Raji (cell line): Measurements from ENCODE around the gene KDM4C.

ENCODE experiments used
- POLR2A ChIP-seq: IDR thresholded peaks from 2 replicates; pipeline ENCODE4 v1.6.1; 2011; ENCODE audit warnings: low read depth, low read length, control low read depth; ENCODE audit not compliant: insufficient read depth

The KDM4C gene

DNA sequence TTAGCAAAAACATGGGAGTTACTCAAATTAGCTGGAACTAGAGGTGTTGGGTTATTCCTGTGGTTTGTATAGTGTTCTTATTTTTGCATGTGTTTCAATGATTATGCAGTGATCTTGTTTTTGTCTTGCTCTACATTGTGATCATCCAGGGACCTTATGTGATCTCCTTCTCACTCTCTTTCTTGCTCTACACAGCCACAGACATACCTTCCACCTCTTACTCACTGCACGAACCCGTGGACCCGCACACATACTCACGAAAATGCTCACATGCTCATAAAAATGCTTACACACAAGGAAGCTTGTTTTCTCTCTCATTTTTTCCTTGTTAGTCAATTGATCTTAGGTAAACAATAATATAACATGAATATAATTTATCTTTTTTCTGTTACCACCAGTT, 187.1 kb downstream of the KDM4C start:
- no peak for TF ChIP-seq POLR2A

GRCh38 chr9:6945816-6946215, 188.0 kb downstream of the KDM4C start:
- no peak for TF ChIP-seq POLR2A

DNA sequence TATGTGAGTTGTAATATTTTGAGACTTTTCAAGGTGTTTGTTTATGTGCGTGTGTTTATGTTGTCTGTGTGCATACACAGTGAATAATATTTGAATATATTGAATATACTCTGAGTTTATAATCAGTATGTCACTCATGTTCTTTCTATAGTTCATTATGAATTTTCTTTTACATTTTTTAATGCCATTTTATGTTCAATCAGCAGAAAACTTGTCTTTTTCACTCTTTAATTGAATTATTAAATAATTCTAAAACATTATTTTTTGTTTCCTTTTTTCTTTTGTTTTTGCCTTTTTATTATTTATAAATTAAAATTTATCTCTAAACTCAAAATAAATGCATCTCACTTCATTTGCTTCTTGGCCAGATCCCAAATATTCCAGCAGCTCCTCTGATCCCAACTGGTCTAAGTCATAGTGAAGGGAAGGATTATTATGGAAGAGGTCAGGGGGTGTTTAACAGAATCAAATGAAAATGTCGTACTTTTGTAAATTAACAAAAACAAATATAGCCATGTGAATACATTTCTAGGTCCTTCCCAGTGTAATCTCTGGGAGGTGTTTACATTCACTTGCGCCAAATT, 188.9 kb downstream of the KDM4C start:
- no peak for TF ChIP-seq POLR2A

DNA sequence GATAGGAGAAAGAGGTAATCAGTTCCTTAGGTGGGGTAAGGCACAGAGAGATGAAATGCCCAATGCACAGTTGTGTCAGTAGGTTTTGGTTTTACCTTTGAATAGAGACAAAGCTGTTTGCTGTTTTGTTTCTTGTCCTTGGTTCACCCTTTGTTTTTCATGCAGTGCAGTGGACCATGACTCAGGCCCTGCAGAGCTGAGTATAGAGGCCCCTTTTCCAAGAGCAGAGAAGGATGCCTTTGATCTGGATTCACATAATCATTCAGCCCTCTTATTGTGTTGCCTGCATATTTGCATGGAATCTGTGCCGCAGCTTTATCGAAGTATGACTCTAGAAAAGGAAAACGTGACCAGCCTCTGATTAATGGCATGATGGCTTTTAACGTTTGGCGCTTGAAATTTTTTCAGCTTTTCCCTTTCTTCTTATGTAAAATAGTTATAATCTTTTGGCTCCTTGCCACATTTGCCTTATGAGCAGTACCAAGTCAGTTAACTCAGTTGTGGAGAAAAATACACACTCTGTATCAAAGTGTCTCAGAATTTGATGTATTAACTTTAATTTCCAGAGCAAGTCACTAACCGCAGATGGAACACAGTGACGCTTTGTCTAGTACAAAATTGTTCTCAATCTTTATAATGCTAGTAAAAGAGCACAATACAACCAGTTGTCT, 197.6 kb downstream of the KDM4C start:
- no peak for TF ChIP-seq POLR2A

DNA sequence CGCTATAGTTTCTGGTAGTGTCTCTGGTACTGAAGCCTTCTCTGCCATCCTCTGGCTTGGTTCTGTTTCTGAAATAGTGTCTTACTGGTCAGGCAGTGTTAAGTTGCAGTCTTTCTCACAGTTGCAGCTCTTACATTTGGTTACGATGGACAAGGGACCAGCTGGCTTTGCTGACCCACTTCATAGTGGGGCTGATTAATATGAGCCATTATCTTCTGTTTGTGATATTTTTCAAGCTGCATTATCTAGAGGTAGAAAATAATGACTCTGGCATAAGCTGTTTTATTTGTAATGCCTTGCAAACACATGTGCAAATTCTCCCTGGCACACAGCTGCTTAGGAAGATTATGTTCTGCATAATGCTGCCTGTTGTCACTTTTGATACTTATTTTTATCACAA, 199.1 kb downstream of the KDM4C start:
- no peak for TF ChIP-seq POLR2A

GRCh38 chr9:6959270-6960000, 201.7 kb downstream of the KDM4C start:
- no peak for TF ChIP-seq POLR2A

DNA sequence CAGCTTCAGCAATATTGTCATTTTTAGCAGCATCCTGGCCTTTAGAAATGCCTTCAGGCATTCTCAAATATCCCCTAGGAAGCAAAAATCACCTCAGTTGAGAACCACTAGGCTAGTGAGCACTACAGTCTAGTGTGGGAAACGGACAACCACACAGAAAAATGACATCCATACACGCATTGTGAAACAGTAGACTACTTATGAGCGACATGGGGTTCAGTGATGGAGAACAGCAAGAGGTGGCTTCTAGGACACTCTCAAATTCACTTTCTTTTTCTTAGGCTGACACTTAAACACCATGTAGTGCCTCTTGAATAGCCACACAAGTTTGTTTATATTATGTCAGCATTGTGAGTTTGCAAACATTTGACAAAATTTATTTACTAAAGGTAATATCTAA, 203.0 kb downstream of the KDM4C start:
- TF ChIP-seq POLR2A = no peak

- no peak for TF ChIP-seq POLR2A
These were observed 204.2 kb downstream of the KDM4C start for GRCh38 chr9:6961845-6962522.

DNA sequence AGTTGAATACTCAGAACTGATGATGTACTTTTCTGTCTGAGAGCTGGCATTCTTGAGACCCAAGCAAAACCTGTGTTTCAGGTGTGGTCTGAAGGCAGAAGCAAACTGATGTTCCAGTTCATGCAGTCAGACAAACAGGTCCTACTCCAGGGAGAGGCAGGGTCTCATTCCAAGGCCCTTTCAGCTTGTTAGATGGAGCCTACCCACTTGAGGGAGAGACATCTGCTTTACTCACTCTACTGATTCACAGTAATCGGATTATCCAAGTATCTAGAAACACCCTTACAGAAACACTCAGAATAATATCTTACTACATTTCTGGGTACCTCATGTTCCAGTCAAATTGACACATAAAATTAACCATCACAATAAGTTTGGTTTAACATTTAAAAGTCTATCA, 207.8 kb downstream of the KDM4C start:
- no peak for TF ChIP-seq POLR2A

- no peak for TF ChIP-seq POLR2A
These were observed 210.5 kb downstream of the KDM4C start for GRCh38 chr9:6968271-6968670.

DNA sequence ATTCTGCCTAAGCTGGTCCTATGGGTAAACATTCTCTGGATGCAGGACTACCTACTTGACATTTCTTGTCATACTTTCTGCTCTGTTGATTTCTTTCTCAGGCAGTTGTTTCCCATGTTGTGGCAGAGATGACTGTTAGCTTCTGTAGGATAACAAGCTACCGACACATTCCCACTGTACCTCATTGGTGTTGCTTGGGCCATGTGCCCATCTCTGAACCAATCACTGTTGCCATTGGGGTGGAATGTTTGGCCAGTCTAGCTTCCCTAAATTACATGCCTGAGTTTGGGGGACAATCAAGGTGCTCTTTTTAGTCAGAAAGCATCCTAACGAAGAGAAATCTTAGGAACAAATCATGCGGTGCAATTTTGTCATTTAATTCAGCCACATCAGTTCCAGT, 212.0 kb downstream of the KDM4C start:
- TF ChIP-seq POLR2A = no peak

GRCh38 chr9:6973089-6973488, 215.3 kb downstream of the KDM4C start:
- no peak for TF ChIP-seq POLR2A

GRCh38 chr9:6973762-6974161, 216.0 kb downstream of the KDM4C start:
- no peak for TF ChIP-seq POLR2A

GRCh38 chr9:6975198-6975597, 217.4 kb downstream of the KDM4C start:
- no peak for TF ChIP-seq POLR2A

DNA sequence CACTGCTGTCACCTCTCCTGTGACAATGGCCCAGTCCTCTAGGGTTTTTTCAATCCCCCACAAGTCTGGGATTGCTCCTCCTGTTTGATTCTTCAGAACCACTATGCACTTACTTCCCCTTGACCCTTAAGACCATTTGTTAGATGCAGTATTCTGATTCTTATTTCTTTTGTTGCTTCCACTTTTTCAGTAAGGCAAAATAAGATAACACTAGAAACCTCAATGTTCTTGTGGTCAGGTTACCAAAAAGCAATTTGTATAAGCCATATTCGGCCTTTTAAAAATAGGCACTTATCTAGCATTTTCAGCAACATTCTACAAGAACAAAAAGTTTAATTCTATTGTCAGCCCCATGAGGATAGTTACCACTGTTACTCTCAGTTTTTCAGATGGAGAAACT, 220.0 kb downstream of the KDM4C start:
- no peak for TF ChIP-seq POLR2A

GRCh38 chr9:6978591-6978990, 220.8 kb downstream of the KDM4C start:
- TF ChIP-seq POLR2A = no peak

DNA sequence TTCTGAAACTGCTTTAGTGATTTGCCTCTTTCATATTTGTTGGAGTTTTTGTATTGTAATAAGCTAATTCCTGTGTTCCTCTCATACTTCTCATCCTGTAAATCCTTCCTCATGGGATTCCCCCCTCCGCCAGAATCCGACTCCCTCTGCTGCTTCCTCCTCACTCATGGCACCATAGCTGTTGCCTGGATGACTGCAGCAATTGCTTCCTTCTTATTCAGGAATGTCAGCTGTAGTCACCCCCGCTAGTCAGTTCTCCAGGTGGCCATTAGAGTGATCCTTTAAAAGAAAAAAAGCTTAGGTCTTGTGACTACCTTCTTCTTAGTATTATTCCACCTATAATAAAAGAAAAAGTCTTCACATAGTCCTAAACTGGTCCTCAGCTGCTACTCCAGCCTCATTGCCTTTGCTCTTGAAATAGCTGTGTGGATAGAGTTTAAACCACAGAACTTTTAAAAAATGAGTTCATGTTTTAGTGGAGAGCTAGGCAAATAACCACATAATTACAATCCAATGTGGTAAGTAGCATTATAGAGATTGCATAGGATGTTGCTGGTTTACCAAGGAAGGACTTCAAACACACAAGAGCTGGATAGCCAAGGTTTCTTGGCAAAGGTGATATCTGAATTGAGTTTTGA, 227.3 kb downstream of the KDM4C start:
- no peak for TF ChIP-seq POLR2A
